ENCODE measurements around the gene CORIN. TPM values are rescaled to one million over a fixed set of nuclear protein-coding genes. Genes with fewer than 3 reads are reported as not detected.

The CORIN gene
- total RNA-seq, 1 experiment from 2014 or later, result 3.5 TPM

DNA sequence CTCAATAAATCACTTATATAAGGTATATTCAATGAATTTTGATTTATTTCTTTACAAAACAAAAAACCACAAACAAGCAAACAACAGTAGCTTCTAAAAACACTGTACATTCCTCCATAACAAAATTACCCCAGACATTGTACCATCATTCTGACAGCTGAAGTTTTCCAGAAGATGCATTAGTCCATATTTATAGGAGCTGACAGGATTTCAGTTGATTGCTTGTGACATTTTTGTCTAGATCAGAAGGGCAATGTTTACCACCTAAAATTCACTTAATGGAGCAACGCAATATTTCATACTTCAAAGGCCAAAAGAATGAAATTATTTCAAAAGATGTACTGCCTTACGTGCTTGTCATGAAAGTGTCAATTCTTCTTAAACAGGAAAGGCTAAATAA is 185.8 kb downstream of the CORIN start:
- Histone ChIP-seq H3K9ac (ENCODE audit: low read length) (no peak overlapping the region), H3K9me3 (ENCODE audit: control insufficient read depth in 1 of 2, insufficient read depth in 1 of 2, low read depth in 1 of 2, low read length in 2 of 2) (no peaks in the 10 kb centered on the region), H3K27me3 (ENCODE audit: insufficient read depth, low read length) (no peaks in the 10 kb centered on the region), H3K79me2 (ENCODE audit: insufficient read depth, low read length) (no peaks in the 10 kb centered on the region), H3K4me2 (ENCODE audit: low read length) (no peak overlapping the region), H3K4me1 (ENCODE audit: control insufficient read depth in 1 of 2, insufficient read depth in 2 of 2, low read length in 2 of 2) (no peaks in the 10 kb centered on the region), H3K9me2 (ENCODE audit: insufficient read depth) (no peaks in the 10 kb centered on the region), H3K4me3 (replicated peaks in 1 of 2; ENCODE audit: low read depth in 1 of 2, low read length in 2 of 2) (no peak overlapping the region), H4K20me1 (ENCODE audit: insufficient read depth) (no peaks in the 10 kb centered on the region), H3K27ac (ENCODE audit: low read depth, low read length) (no peak overlapping the region), H3K36me3 (ENCODE audit: control insufficient read depth in 1 of 2, insufficient read depth in 2 of 2, low read length in 2 of 2) (no peaks in the 10 kb centered on the region), H2AFZ (ENCODE audit: low read depth, low read length, poor library complexity, severe bottlenecking) (no peak overlapping the region)
- intact Hi-C loops (cut with micrococcal nuclease), result no loop called here
- ChIA-PET POLR2A (no interaction called here), RAD21 (ENCODE audit: low non-redundant PET in 1 of 2, low total read pairs in 2 of 2, uncharacterized antibody in 2 of 2, unreplicated experiment in 2 of 2) (no interaction called here), CTCF (no interaction called here)
- TF ChIP-seq SRF (IDR thresholded peaks at IDR 0.05; ENCODE audit: low read depth) (no peak), CEBPB (IDR thresholded peaks at IDR 0.05; ENCODE audit: low read depth) (no peak), ZFX (IDR thresholded peaks at IDR 0.05) (no peak), RAD21 (IDR thresholded peaks at IDR 0.05; ENCODE audit: low read depth) (no peak)
- TF ChIP-seq, protein P1, sequence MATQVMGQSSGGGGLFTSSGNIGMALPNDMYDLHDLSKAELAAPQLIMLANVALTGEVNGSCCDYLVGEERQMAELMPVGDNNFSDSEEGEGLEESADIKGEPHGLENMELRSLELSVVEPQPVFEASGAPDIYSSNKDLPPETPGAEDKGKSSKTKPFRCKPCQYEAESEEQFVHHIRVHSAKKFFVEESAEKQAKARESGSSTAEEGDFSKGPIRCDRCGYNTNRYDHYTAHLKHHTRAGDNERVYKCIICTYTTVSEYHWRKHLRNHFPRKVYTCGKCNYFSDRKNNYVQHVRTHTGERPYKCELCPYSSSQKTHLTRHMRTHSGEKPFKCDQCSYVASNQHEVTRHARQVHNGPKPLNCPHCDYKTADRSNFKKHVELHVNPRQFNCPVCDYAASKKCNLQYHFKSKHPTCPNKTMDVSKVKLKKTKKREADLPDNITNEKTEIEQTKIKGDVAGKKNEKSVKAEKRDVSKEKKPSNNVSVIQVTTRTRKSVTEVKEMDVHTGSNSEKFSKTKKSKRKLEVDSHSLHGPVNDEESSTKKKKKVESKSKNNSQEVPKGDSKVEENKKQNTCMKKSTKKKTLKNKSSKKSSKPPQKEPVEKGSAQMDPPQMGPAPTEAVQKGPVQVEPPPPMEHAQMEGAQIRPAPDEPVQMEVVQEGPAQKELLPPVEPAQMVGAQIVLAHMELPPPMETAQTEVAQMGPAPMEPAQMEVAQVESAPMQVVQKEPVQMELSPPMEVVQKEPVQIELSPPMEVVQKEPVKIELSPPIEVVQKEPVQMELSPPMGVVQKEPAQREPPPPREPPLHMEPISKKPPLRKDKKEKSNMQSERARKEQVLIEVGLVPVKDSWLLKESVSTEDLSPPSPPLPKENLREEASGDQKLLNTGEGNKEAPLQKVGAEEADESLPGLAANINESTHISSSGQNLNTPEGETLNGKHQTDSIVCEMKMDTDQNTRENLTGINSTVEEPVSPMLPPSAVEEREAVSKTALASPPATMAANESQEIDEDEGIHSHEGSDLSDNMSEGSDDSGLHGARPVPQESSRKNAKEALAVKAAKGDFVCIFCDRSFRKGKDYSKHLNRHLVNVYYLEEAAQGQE (IDR thresholded peaks at IDR 0.05; ENCODE audit: low read depth), result no peak
- DNase-seq (ENCODE audit: low read depth, low spot score), result no peak
- no peak for ATAC-seq
- BruUV-seq (replicated peaks), result no TSS peak

- ATAC-seq (no peak), DNase-seq (ENCODE audit: low read depth, low spot score) (no peak)
- Histone ChIP-seq H3K4me3 (replicated peaks in 1 of 2; ENCODE audit: low read depth in 1 of 2, low read length in 2 of 2) (no peak overlapping the region), H3K27ac (ENCODE audit: low read depth, low read length) (no peak overlapping the region), H3K36me3 (ENCODE audit: control insufficient read depth in 1 of 2, insufficient read depth in 2 of 2, low read length in 2 of 2) (no peaks in the 10 kb centered on the region), H3K4me2 (ENCODE audit: low read length) (no peak overlapping the region), H3K79me2 (ENCODE audit: insufficient read depth, low read length) (no peaks in the 10 kb centered on the region), H3K9ac (ENCODE audit: low read length) (no peak overlapping the region), H4K20me1 (ENCODE audit: insufficient read depth) (no peaks in the 10 kb centered on the region), H3K4me1 (ENCODE audit: control insufficient read depth in 1 of 2, insufficient read depth in 2 of 2, low read length in 2 of 2) (no peaks in the 10 kb centered on the region), H2AFZ (ENCODE audit: low read depth, low read length, poor library complexity, severe bottlenecking) (no peak overlapping the region), H3K9me2 (ENCODE audit: insufficient read depth) (no peaks in the 10 kb centered on the region), H3K27me3 (ENCODE audit: insufficient read depth, low read length) (no peaks in the 10 kb centered on the region), H3K9me3 (ENCODE audit: control insufficient read depth in 1 of 2, insufficient read depth in 1 of 2, low read depth in 1 of 2, low read length in 2 of 2) (no peaks in the 10 kb centered on the region)
- ChIA-PET RAD21 (ENCODE audit: low non-redundant PET in 1 of 2, low total read pairs in 2 of 2, uncharacterized antibody in 2 of 2, unreplicated experiment in 2 of 2) (no interaction called here), POLR2A (no interaction called here), CTCF (no interaction called here)
- BruUV-seq (replicated peaks), result no TSS peak
- intact Hi-C loops (cut with micrococcal nuclease), result no loop called here
- TF ChIP-seq ELF1 (IDR thresholded peaks at IDR 0.05; ENCODE audit: borderline replicate concordance, low read depth), result no peak
- TF ChIP-seq TCF7L2 (IDR thresholded peaks at IDR 0.05; ENCODE audit: borderline replicate concordance, extremely low read depth, insufficient read depth, insufficient read length), result no peak
- no peak for TF ChIP-seq CTCF (IDR thresholded peaks at IDR 0.05 in 2 of 3, conservative IDR thresholded peaks at IDR 0.05 in 1 of 3; ENCODE audit: borderline replicate concordance in 1 of 3, insufficient read depth in 1 of 3, low read depth in 2 of 3, low read length in 2 of 3)
- TF ChIP-seq CEBPB (IDR thresholded peaks at IDR 0.05; ENCODE audit: low read depth), result no peak
- TF ChIP-seq SRF (IDR thresholded peaks at IDR 0.05; ENCODE audit: low read depth), result no peak
- TF ChIP-seq FOSL1 (IDR thresholded peaks at IDR 0.05; ENCODE audit: low read depth), result no peak
- no peak for TF ChIP-seq POLR2A (IDR thresholded peaks at IDR 0.05; ENCODE audit: borderline replicate concordance, extremely low read depth, insufficient read depth, insufficient read length)
- no peak for TF ChIP-seq RAD21 (IDR thresholded peaks at IDR 0.05; ENCODE audit: low read depth)
- TF ChIP-seq, protein P2, sequence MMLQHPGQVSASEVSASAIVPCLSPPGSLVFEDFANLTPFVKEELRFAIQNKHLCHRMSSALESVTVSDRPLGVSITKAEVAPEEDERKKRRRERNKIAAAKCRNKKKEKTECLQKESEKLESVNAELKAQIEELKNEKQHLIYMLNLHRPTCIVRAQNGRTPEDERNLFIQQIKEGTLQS (IDR thresholded peaks at IDR 0.05), result no peak
- no peak for TF ChIP-seq JUND (IDR thresholded peaks at IDR 0.05)
- no peak for TF ChIP-seq ZFX (IDR thresholded peaks at IDR 0.05)
- no peak for TF ChIP-seq EGR1 (IDR thresholded peaks at IDR 0.05; ENCODE audit: low read depth)
- TF ChIP-seq, protein P3, sequence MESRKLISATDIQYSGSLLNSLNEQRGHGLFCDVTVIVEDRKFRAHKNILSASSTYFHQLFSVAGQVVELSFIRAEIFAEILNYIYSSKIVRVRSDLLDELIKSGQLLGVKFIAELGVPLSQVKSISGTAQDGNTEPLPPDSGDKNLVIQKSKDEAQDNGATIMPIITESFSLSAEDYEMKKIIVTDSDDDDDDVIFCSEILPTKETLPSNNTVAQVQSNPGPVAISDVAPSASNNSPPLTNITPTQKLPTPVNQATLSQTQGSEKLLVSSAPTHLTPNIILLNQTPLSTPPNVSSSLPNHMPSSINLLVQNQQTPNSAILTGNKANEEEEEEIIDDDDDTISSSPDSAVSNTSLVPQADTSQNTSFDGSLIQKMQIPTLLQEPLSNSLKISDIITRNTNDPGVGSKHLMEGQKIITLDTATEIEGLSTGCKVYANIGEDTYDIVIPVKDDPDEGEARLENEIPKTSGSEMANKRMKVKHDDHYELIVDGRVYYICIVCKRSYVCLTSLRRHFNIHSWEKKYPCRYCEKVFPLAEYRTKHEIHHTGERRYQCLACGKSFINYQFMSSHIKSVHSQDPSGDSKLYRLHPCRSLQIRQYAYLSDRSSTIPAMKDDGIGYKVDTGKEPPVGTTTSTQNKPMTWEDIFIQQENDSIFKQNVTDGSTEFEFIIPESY (IDR thresholded peaks at IDR 0.05; ENCODE audit: extremely low read depth, insufficient replicate concordance, low read length), result no peak
These were observed 186.6 kb downstream of the CORIN start for GRCh38 chr4:47651231-47651630.

Data from HCT116 (cell line).